ENCODE data around the gene AOPEP.

Gene AOPEP

DNA sequence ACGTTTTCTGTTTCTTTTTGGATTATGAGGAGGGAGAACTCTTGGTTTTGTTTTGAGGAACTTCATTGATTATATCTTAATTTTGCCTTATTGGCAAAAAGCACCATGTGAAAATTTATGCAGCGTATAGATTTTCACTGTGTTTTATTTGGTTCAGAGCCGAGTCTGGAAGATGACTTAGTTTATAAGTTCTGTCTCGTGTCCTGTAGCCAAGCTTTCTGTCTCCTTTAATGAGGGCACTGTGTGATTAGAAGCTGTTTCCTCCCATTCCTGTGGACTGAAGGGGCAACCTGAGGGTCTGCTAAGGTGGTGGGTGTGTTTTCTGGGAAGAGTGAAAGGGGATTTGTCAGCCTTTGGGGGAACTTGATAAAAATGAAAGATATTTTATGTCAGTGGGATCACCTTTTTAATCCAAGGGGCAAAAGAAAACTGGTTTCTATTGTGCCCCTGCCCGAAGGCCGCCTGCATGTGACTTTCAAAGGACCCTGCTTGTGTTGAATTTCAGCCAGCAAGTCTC lies 328.9 kb downstream of the AOPEP start:
- Histone ChIP-seq H3K4me2 (ENCODE audit: low read length) (no peak overlapping the region), H3K79me2 (ENCODE audit: low read length) (no peaks in the 10 kb centered on the region), H3K4me3 (ENCODE audit: low read length) (no peak overlapping the region), H2AFZ (ENCODE audit: low read depth, low read length) (no peak overlapping the region), H3K27ac (ENCODE audit: low read length) (no peak overlapping the region), H3K9ac (ENCODE audit: low read length) (no peak overlapping the region), H3K9me3 (ENCODE audit: insufficient read depth, low read length) (no peaks in the 10 kb centered on the region), H4K20me1 (ENCODE audit: insufficient read depth, low read length) (no peaks in the 10 kb centered on the region), H3K27me3 (ENCODE audit: low read depth, low read length) (peaks cover 2% of the 10 kb centered on the region; the same call in 1 of the 2 replicates), H3K4me1 (ENCODE audit: low read length) (no peaks in the 10 kb centered on the region), H3K36me3 (replicated peaks; ENCODE audit: low read depth, low read length) (no peaks in the 10 kb centered on the region)
- no peak for TF ChIP-seq EZH2phosphoT487 (IDR thresholded peaks at IDR 0.05; ENCODE audit: low read depth)
- TF ChIP-seq, protein P1, sequence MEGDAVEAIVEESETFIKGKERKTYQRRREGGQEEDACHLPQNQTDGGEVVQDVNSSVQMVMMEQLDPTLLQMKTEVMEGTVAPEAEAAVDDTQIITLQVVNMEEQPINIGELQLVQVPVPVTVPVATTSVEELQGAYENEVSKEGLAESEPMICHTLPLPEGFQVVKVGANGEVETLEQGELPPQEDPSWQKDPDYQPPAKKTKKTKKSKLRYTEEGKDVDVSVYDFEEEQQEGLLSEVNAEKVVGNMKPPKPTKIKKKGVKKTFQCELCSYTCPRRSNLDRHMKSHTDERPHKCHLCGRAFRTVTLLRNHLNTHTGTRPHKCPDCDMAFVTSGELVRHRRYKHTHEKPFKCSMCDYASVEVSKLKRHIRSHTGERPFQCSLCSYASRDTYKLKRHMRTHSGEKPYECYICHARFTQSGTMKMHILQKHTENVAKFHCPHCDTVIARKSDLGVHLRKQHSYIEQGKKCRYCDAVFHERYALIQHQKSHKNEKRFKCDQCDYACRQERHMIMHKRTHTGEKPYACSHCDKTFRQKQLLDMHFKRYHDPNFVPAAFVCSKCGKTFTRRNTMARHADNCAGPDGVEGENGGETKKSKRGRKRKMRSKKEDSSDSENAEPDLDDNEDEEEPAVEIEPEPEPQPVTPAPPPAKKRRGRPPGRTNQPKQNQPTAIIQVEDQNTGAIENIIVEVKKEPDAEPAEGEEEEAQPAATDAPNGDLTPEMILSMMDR (IDR thresholded peaks at IDR 0.05; ENCODE audit: low read depth, low read length), result no peak

DNA sequence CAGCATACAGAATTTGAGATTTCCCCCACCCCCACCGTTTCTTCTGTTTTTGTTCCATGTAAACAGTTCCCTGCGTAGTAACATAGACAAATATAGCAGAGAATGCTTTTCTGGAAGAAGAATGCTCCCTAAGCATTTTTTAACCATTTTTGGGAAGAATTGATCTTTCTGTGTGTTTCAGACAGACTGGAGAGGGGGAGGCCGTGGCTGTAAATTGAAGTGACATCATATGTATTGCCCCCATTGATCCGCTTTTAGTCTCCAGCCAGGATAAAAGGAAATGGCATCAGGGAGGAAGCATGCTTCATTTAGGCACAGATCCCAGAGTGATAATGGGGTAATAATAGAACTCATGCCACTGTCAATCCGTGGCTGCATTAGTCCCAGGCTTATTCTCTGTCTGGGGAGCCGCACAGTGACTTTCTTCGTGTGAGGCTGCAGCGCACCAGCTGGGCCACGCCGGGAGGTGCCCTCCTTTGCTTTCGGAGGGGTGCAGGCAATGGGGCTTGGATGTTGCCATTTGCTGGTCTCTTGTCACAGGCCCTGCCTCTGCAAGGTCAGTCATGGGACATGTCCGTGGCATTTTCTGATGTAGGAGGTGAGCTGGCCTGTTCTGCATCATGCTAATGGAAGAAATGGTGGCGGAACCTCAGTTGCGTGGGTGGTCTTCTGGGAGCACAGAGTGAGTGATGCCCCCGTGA lies 329.5 kb downstream of the AOPEP start:
- Histone ChIP-seq H3K4me3 (ENCODE audit: low read length) (no peak overlapping the region), H3K9ac (ENCODE audit: low read length) (no peak overlapping the region), H3K4me1 (ENCODE audit: low read length) (no peaks in the 10 kb centered on the region), H2AFZ (ENCODE audit: low read depth, low read length) (no peak overlapping the region), H3K79me2 (ENCODE audit: low read length) (no peaks in the 10 kb centered on the region), H3K36me3 (replicated peaks; ENCODE audit: low read depth, low read length) (no peaks in the 10 kb centered on the region), H3K27ac (ENCODE audit: low read length) (no peak overlapping the region), H4K20me1 (ENCODE audit: insufficient read depth, low read length) (no peaks in the 10 kb centered on the region), H3K9me3 (ENCODE audit: insufficient read depth, low read length) (no peaks in the 10 kb centered on the region), H3K27me3 (ENCODE audit: low read depth, low read length) (no peaks in the 10 kb centered on the region), H3K4me2 (ENCODE audit: low read length) (no peak overlapping the region)
- TF ChIP-seq EZH2phosphoT487 (IDR thresholded peaks at IDR 0.05; ENCODE audit: low read depth), result no peak
- TF ChIP-seq, protein P1 (IDR thresholded peaks at IDR 0.05; ENCODE audit: low read depth, low read length), result no peak

DNA sequence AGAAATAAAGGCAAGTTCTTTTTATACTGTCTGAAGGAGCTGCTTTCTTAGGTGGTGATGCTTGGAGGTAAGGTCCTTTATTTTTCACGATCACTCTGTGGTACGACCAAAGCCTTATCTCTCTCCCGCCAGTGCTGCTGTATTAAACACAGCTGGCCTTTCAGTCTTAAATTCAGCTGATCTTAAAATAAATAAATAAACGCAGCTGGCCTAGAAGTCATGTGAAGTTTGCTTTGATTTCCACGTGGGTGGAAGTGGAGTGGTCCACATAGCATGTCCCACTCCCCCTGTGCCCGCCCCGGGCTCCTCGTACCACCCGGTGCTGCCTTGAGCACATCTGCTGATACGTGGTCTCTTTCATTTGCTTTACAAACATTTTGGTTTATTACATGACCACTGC lies 330.6 kb downstream of the AOPEP start:
- no peaks in the 10 kb centered on the region for H3K4me1 ChIP-seq (ENCODE audit: low read length)
- no peak overlapping the region for H3K4me3 ChIP-seq (ENCODE audit: low read length)
- H3K27me3 ChIP-seq (ENCODE audit: low read depth, low read length), result no peaks in the 10 kb centered on the region
- no peaks in the 10 kb centered on the region for H3K9me3 ChIP-seq (ENCODE audit: insufficient read depth, low read length)
- TF ChIP-seq EZH2phosphoT487 (IDR thresholded peaks at IDR 0.05; ENCODE audit: low read depth), result no peak
- TF ChIP-seq, protein P1 (IDR thresholded peaks at IDR 0.05; ENCODE audit: low read depth, low read length), result no peak
- no peak overlapping the region for H3K4me2 ChIP-seq (ENCODE audit: low read length)
- no peaks in the 10 kb centered on the region for H3K36me3 ChIP-seq (replicated peaks; ENCODE audit: low read depth, low read length)
- no peaks in the 10 kb centered on the region for H3K79me2 ChIP-seq (ENCODE audit: low read length)
- no peak overlapping the region for H3K27ac ChIP-seq (ENCODE audit: low read length)
- H3K9ac ChIP-seq (ENCODE audit: low read length), result no peak overlapping the region
- no peaks in the 10 kb centered on the region for H4K20me1 ChIP-seq (ENCODE audit: insufficient read depth, low read length)
- H2AFZ ChIP-seq (ENCODE audit: low read depth, low read length), result no peak overlapping the region

DNA sequence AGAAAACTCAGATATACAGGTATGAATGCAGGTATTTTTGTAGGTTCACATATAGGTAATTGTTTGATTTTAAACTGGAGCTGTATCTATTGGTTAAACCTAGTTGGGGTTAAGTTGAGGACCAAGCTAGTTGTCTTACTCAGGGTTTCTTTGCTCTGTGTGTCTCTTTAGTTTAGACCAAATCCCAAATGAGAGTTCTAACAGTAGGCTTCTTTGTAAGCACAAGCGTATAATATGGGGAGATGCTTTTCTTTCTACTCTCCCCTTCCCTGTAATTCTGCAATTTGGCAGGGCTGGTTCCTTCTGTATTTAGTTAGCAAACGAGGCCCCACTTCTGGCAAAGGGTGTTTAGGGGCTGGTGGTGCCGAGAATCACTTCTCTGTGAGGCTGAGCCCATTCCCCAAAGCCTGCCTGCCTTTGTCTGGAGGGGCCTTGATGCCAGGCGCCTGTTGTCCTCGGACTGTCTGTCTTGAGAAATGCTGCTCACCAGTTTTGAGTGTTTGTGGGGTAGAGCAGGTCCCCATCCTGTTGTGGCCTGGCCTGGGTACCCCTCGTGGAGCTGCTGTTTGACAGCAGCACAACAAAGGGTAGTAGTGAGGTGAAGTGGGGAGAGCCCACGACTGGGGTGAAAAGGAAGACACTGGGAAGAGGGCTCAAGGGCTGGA lies 331.8 kb downstream of the AOPEP start:
- H4K20me1 ChIP-seq (ENCODE audit: insufficient read depth, low read length), result no peaks in the 10 kb centered on the region
- no peak overlapping the region for H3K4me2 ChIP-seq (ENCODE audit: low read length)
- no peaks in the 10 kb centered on the region for H3K4me1 ChIP-seq (ENCODE audit: low read length)
- no peak overlapping the region for H2AFZ ChIP-seq (ENCODE audit: low read depth, low read length)
- TF ChIP-seq, protein P1 (IDR thresholded peaks at IDR 0.05; ENCODE audit: low read depth, low read length), result no peak
- no peak for TF ChIP-seq EZH2phosphoT487 (IDR thresholded peaks at IDR 0.05; ENCODE audit: low read depth)
- no peaks in the 10 kb centered on the region for H3K27me3 ChIP-seq (ENCODE audit: low read depth, low read length)
- no peak overlapping the region for H3K4me3 ChIP-seq (ENCODE audit: low read length)
- H3K36me3 ChIP-seq (replicated peaks; ENCODE audit: low read depth, low read length), result no peaks in the 10 kb centered on the region
- H3K79me2 ChIP-seq (ENCODE audit: low read length), result no peaks in the 10 kb centered on the region
- no peak overlapping the region for H3K27ac ChIP-seq (ENCODE audit: low read length)
- no peak overlapping the region for H3K9ac ChIP-seq (ENCODE audit: low read length)
- no peaks in the 10 kb centered on the region for H3K9me3 ChIP-seq (ENCODE audit: insufficient read depth, low read length)

Measured in OCI-LY3 (cell line).